Kidney (tissue), 14 donors: Measurements from ENCODE around the gene ZC3HAV1. TPM values are rescaled to one million over a fixed set of nuclear protein-coding genes. Genes with fewer than 3 reads are reported as not detected.
"Not testable (repeated sequence)": the region's sequence is repeated elsewhere in the genome, so short reads cannot be mapped to it uniquely, and the experiment has no call there.

Experiments used
- DNase-seq, 5 donors: peaks; one replicate each; pipeline ENCODE4 v3.0.0-alpha.2; 2013 to 2020
- FAIRE-seq: peaks from 2 replicates; lab custom pipeline; 2012; peaks lifted over from hg19 to GRCh38; lab: Jason Lieb, UNC
- H3K27ac ChIP-seq, 2 donors: one replicate each; pipeline ENCODE4 v1.7.0; 2013; ENCODE audit warnings: low read depth in 2 of 2, low read length in 2 of 2, inconsistent platforms in 1 of 2
- H3K27me3 ChIP-seq: one replicate; pipeline ENCODE4 v1.7.1; 2013; ENCODE audit warnings: low read length, inconsistent platforms; ENCODE audit not compliant: control insufficient read depth, insufficient read depth
- H3K36me3 ChIP-seq, 3 donors: one replicate each; pipeline versions ENCODE4 v1.7.0 to v1.7.1; 2013; ENCODE audit warnings: low read length in 3 of 3, control low read depth in 1 of 3, inconsistent platforms in 1 of 3; ENCODE audit not compliant: insufficient read depth in 3 of 3, control insufficient read depth in 2 of 3
- H3K4me1 ChIP-seq, 3 donors: one replicate each; pipeline versions ENCODE4 v1.7.0 to v1.7.1; 2013; ENCODE audit warnings: low read length in 3 of 3, inconsistent platforms in 1 of 3, low read depth in 1 of 3; ENCODE audit not compliant: control insufficient read depth in 2 of 3, insufficient read depth in 2 of 3
- H3K4me3 ChIP-seq, 3 donors: one replicate each; pipeline versions ENCODE4 v1.7.0 to v1.8.1; 2013; ENCODE audit warnings: low read length in 3 of 3, control low read depth in 1 of 3, inconsistent platforms in 1 of 3
- H3K9ac ChIP-seq, 3 donors: one replicate each; pipeline versions ENCODE4 v1.7.0 to v1.7.1; 2013; ENCODE audit warnings: low read length in 3 of 3, control low read depth in 1 of 3, inconsistent platforms in 1 of 3
- H3K9me3 ChIP-seq, 3 donors: one replicate each; pipeline versions ENCODE4 v1.7.0 to v1.7.1; 2013; ENCODE audit warnings: low read length in 3 of 3, control low read depth in 1 of 3, inconsistent platforms in 1 of 3; ENCODE audit not compliant: control insufficient read depth in 2 of 3, insufficient read depth in 1 of 3
- CTCF ChIP-seq: IDR thresholded peaks from 3 replicates; pipeline ENCODE4 v1.5.1; 2012; ENCODE audit warnings: mild to moderate bottlenecking, moderate library complexity, borderline replicate concordance; ENCODE audit not compliant: insufficient read depth; ENCODE audit errors: extremely low read depth
- intact Hi-C: fragments of 100-400 bp; cut with DNase I; formaldehyde crosslinking; loops from one replicate; pipeline ENCODE4 v1.11.1; 2022
- polyA plus RNA-seq: library from polyadenylated mRNA; stranded (reverse); fragments of 350-450 nt; fragmentation: Illumina TruSeq; extraction: RNeasy Lipid Tissue Mini Kit (QIAGEN cat#74804); gene quantifications from one replicate; pipeline ENCODE4 v1.2.3, GENCODE V29; 2014; ENCODE audit warnings: low read depth, low replicate concordance; ENCODE audit not compliant: insufficient read depth
- total RNA-seq: library from RNA; stranded (reverse); fragmentation: NEBNext Ultra II Directional; extraction: Animal tissue kit (Norgen Biotek cat#: 25700); gene quantifications from one replicate; pipeline ENCODE4 v1.2.1, GENCODE V29; 2021
- donor health status: control.
- donor health status: control.
- donor health status: control.
- donor health status: control.
- donor health status: control.
- donor health status: DM: yes; HTN: yes; CAD: no.
- donor health status: Normal renal cell carcinoma (clear cell type).

Gene ZC3HAV1
- total and polyA plus RNA-seq, 2 donors from 2014 or later: 11.1 to 40.2 TPM

GRCh38 chr7:139108266-139109187, 993 bp downstream of the ZC3HAV1 start:
- intact Hi-C loops: no loop called here
- peak overlapping the region; percentile 41 to 70 (median 50) for H3K9ac ChIP-seq
- H3K27me3 ChIP-seq: no peaks in the 10 kb centered on the region
- peak overlapping the region; percentile 93 to 95 for H3K27ac ChIP-seq
- peak overlapping the region; percentile 72 to 92 (median 74) for H3K4me3 ChIP-seq
- DNase-seq (peak; percentile 58 to 78 (median 62)), FAIRE-seq (no peak)
- H3K9me3 ChIP-seq: no peaks in the 10 kb centered on the region
- no peak for TF ChIP-seq CTCF
- no peaks in the 10 kb centered on the region for H3K36me3 ChIP-seq
- peaks cover 0 to 6% (median 3%) of the 10 kb centered on the region in 3 donors for H3K4me1 ChIP-seq

- peak overlapping the region in 1 of 2 donors; percentile 45 for H3K27ac ChIP-seq
- intact Hi-C loops: no loop called here
- peaks cover 0 to 6% (median 3%) of the 10 kb centered on the region in 3 donors for H3K4me1 ChIP-seq
- H3K36me3 ChIP-seq: no peaks in the 10 kb centered on the region
- no peak for TF ChIP-seq CTCF
- DNase-seq: no peak
- no peaks in the 10 kb centered on the region for H3K27me3 ChIP-seq
- no peak for FAIRE-seq
- H3K9me3 ChIP-seq: no peaks in the 10 kb centered on the region
- H3K9ac ChIP-seq: no peak overlapping the region
- peak overlapping the region; percentile 21 to 92 (median 26) for H3K4me3 ChIP-seq
Measured at GRCh38 chr7:139106959-139107358, 2.6 kb downstream of the ZC3HAV1 start.

DNA sequence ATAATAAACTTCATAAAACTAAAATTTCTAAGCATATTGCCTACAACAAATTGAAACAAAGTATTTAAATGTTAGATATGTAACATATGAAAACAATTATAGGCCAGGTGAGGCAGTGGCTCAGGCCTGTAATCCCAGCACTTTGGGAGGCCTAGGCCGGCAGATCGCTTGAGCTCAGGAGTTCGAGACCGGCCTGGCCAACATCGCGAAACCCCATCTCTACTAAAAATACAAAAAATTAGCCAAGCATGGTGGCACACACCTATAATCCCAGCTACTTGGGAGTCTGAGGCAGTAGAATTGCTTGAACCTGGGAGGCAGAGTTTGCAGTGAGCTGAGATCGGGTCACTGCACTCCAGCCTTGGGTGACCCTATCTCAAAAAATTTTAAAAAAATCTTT, 3.3 kb downstream of the ZC3HAV1 start:
- DNase-seq, H3K9ac ChIP-seq, H3K4me3 ChIP-seq, H3K9me3 ChIP-seq, H3K4me1 ChIP-seq, H3K36me3 ChIP-seq, H3K27ac ChIP-seq, H3K27me3 ChIP-seq, FAIRE-seq, intact Hi-C loops: not testable (repeated sequence)

GRCh38 chr7:139105484-139105883, 4.0 kb downstream of the ZC3HAV1 start:
- peaks cover 0 to 6% (median 3%) of the 10 kb centered on the region in 3 donors for H3K4me1 ChIP-seq
- H3K4me3 ChIP-seq: no peak overlapping the region
- H3K27ac ChIP-seq: no peak overlapping the region

More at GRCh38 chr7:139105484-139105883, 4.0 kb downstream of the ZC3HAV1 start:
- Histone ChIP-seq H3K9ac (no peak overlapping the region), H3K27me3 (no peaks in the 10 kb centered on the region), H3K36me3 (no peaks in the 10 kb centered on the region), H3K9me3 (no peaks in the 10 kb centered on the region)
- no peak for FAIRE-seq
- no peak for DNase-seq
- no peak for TF ChIP-seq CTCF
- intact Hi-C loops: no loop called here
